ENCODE results near the gene ARMC7. TPM values are rescaled to one million over a fixed set of nuclear protein-coding genes. Genes with fewer than 3 reads are reported as not detected.
"Not testable (repeated sequence)": the region's sequence is repeated elsewhere in the genome, so short reads cannot be mapped to it uniquely, and the experiment has no call there.

ARMC7 gene
- total and polyA plus RNA-seq, 8 donors = 2.2 to 26.8 (median 11.4) TPM

DNA sequence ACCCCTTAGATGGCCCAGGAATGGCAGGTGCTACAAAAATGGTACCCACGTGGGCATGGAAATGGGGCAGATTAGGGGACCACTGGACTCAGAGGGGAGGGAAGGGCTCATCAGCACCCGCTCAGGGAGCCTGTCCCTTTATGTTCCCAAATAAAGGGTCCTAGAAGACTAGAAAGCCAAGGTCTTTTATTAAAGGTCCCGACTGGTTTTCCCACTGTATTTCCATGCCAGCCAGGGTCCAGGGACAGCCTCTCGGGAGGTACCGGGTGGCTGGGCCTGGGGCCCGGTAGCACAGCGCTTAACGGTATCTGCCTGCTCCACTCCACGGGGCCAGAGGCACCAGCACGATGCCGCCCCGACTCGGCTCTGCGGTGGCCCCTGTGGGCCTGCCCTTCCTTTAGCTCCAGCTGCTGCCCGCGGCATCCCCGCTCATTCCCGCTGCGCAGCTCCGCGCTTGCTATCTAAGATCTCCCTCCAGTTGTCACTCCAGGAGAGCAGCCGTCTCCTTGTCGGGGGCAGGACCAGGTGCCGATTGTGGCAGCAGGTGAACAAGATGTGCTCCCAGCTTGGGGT, 20.4 kb downstream of the ARMC7 start:
- TF ChIP-seq POLR2A (IDR thresholded peaks at IDR 0.05) (no peak), EP300 (IDR thresholded peaks at IDR 0.05) (no peak), POLR2AphosphoS5 (IDR thresholded peaks at IDR 0.05) (no peak)
- TF ChIP-seq, protein P1, sequence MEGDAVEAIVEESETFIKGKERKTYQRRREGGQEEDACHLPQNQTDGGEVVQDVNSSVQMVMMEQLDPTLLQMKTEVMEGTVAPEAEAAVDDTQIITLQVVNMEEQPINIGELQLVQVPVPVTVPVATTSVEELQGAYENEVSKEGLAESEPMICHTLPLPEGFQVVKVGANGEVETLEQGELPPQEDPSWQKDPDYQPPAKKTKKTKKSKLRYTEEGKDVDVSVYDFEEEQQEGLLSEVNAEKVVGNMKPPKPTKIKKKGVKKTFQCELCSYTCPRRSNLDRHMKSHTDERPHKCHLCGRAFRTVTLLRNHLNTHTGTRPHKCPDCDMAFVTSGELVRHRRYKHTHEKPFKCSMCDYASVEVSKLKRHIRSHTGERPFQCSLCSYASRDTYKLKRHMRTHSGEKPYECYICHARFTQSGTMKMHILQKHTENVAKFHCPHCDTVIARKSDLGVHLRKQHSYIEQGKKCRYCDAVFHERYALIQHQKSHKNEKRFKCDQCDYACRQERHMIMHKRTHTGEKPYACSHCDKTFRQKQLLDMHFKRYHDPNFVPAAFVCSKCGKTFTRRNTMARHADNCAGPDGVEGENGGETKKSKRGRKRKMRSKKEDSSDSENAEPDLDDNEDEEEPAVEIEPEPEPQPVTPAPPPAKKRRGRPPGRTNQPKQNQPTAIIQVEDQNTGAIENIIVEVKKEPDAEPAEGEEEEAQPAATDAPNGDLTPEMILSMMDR (IDR thresholded peaks at IDR 0.05) = no peak
- peaks cover 9 to 39% (median 38%) of the 10 kb centered on the region in 4 donors for H3K4me1 ChIP-seq
- H3K9me3 ChIP-seq = no peaks in the 10 kb centered on the region
- H3K27me3 ChIP-seq = no peaks in the 10 kb centered on the region
- WGBS, 5 donors = 71 to 80% (median 75%) methylated on average over 19 to 24 of the region's 24 CpGs
- H3K27ac ChIP-seq = peak overlapping the region in 4 of 5 donors; percentile 90 to 94 (median 90)
- peaks cover 11 to 27% (median 20%) of the 10 kb centered on the region in 4 donors for H3K36me3 ChIP-seq
- intact Hi-C loops (cut with DNase I; ENCODE audit: low total_unique reads) = no loop called here
- DNase-seq = no peak
- H3K4me3 ChIP-seq = peak overlapping the region in 3 of 4 donors; percentile 70 to 78 (median 73)

DNA sequence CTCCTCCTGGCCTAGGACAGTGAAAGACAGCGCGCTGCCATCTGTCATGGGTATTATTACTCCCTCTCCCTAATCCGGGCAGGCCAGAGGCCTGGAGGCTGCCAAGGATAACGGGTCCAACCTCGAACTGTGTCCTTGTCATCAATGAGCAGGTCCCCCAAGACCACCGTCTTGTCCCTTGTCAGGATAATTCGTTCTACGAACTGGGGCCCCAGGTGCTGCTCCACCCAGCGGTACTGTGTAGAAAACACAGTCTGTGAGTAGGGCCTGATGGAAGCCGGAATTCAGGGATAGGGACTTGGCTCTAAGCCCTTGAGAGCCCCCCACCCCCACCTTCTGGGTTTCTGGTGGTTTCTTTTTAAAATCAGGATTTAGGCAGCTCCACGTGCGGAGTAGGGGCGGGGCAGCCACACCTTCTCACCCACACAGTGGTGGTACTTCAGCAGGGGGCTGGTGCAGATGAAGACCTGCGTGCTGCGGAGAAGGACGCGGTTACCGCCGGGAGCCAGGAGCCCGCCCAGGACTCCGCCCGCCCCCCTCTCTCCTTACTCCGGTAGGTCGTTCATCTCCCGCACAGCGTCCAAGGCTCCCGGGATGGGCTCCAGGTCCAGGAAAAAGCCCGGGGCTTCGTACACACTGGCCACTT, 21.0 kb downstream of the ARMC7 start:
- Histone ChIP-seq H3K27me3 (no peaks in the 10 kb centered on the region), H3K36me3 (peaks cover 17 to 33% (median 26%) of the 10 kb centered on the region in 4 donors), H3K27ac (peak overlapping the region; percentile 90 to 94 (median 90)), H3K4me1 (peaks cover 9 to 37% (median 32%) of the 10 kb centered on the region in 4 donors), H3K4me3 (peak overlapping the region; percentile 70 to 87 (median 76)), H3K9me3 (no peaks in the 10 kb centered on the region)
- 9 to 19% (median 10%) methylated on average over 22 to 29 of the region's 29 CpGs for WGBS, 5 donors
- peak; percentile 47 to 85 for DNase-seq
- intact Hi-C loops (cut with DNase I; ENCODE audit: low total_unique reads) = no loop called here
- no peak for TF ChIP-seq POLR2A (IDR thresholded peaks at IDR 0.05)
- TF ChIP-seq, protein P1 (IDR thresholded peaks at IDR 0.05) = peak in 4 of 7 experiments; percentile 25 to 39 (median 28)

DNA sequence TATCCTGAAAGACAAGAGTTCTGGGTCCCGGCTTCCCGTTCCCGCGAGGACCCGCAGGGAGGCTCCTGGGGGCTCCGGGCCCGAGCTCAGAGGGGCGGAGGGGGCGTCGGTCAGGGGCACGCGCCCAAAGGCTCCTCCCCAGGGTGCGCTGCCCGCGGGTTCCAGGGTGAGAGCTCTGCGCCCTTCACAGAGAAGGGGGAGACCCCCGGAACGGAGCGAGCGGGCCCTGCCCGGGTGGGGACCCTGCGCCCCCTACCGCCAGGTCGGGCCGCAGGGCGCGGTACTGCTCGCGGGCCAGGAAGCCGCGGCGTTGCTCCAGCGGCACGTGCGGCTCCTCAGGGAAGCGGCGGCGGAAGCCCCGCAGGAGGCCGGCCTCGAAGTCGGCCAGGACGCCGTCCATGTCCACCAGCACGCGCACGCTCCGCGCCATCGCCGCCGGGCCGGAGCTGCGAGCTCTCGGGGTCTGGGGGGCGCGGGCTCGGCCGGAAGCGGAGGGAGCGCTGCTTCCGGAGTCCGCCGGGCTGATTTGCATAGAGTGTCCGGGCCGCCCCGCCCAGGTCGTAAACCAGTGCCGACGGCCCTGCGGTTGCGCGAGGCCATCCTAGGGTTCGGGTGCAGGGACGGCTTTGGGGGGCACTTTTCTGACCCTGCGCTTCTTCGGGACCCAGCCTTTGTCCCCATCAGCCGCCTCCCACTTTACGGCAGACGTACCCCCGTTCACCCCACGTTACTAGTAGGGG, 21.7 kb downstream of the ARMC7 start, which contains the start of gene NT5C:
NT5C (minus strand) TSS at position 465 of the 740 bp plus-strand sequence; CDS start at position 430, 35 bp downstream.
- DNase-seq = peak; percentile 82 to 95
- H3K4me1 ChIP-seq = peaks cover 9 to 37% (median 28%) of the 10 kb centered on the region in 4 donors
- H3K9me3 ChIP-seq = no peaks in the 10 kb centered on the region
- H3K27me3 ChIP-seq = no peaks in the 10 kb centered on the region
- H3K27ac ChIP-seq = peak within 1 kb of the TSS; percentile 90 to 94 (median 90)
- intact Hi-C loops (cut with DNase I; ENCODE audit: low total_unique reads) = no loop called here
- H3K4me3 ChIP-seq = peak within 1 kb of the TSS; percentile 70 to 87 (median 76)
- TF ChIP-seq, protein P1 (IDR thresholded peaks at IDR 0.05) = peak in 5 of 7 experiments; percentile 15 to 68 (median 57)
- TF ChIP-seq POLR2A (IDR thresholded peaks at IDR 0.05) = peak in 1 of 4 donors; percentile 25
- TF ChIP-seq POLR2AphosphoS5 (IDR thresholded peaks at IDR 0.05) = peak in 2 of 3 donors; percentile 61 to 85
- no peak for TF ChIP-seq EP300 (IDR thresholded peaks at IDR 0.05)
- peaks cover 17 to 36% (median 27%) of the 10 kb centered on the region in 4 donors for H3K36me3 ChIP-seq
- WGBS, 5 donors = 0 to 1% (median 0%) methylated on average over 38 to 82 of the region's 82 CpGs

DNA sequence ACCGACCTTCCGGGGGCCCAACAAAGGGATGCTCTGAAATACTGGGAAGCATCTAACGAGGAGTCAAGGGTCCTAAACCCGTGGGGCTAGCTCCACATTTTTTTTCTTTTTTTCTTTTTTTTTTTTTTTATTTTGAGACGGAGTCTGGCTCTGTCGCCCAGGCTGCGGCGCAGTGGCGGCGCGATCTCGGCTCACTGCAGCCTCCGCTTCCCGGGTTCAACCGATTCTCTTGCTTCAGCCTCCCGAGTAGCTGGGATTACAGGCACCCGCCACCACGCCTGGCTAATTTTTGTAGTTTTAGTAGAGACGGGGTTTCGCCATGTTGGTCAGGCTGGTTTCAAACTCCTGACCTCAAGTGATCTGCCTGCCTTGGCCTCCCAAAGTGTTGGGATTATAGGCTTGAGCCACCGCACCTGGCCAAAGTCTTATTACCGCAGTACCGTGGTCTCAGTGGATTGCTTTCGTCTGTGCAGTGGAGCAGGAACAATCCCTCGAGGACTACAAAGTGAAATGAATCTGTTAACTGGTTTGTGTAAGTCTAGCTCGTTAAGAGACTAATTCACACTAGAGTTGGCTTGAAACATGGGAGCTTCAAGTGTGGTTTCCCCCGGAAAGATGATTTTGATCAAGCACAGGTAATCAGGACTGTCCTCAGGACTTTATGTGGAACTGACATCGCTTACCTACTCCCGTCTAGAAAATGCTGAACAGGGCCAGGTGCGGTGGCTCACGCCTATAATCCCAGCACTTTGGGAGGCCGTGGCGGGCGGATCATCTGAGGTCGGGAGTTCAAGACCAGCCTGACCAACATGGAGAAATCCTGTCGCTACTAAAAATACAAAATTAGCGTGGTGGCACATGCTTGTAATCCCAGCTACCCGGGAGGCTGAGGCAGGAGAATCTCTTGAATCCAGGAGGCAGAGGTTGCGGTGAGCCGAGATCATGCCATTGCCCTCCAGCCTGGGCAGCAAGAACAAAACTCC, 22.5 kb downstream of the ARMC7 start:
- intact Hi-C loops (cut with DNase I; ENCODE audit: low total_unique reads); H3K27me3 ChIP-seq; H3K9me3 ChIP-seq; DNase-seq: not testable (repeated sequence)
- peaks cover 17 to 36% (median 27%) of the 10 kb centered on the region in 4 donors for H3K36me3 ChIP-seq
- peaks cover 9 to 37% (median 28%) of the 10 kb centered on the region in 4 donors for H3K4me1 ChIP-seq
- 78 to 83% (median 82%) methylated on average over 40 of the region's 40 CpGs for WGBS, 5 donors
- H3K4me3 ChIP-seq = peak overlapping the region; percentile 70 to 87 (median 76)
- H3K27ac ChIP-seq = peak overlapping the region; percentile 90 to 94 (median 90)
